DMS114 treated with DMSO at 0.1 percent for 48 hours (cell line): ENCODE data around the gene ZDHHC11B.
"Not testable (repeated sequence)": the region's sequence is repeated elsewhere in the genome, so short reads cannot be mapped to it uniquely, and the experiment has no call there.

Experiments
- DNase-seq: peaks from one replicate; lab custom pipeline; 2025; ENCODE audit not compliant: unreplicated experiment; lab: John Stamatoyannopoulos, UW

ZDHHC11B gene, protein sequence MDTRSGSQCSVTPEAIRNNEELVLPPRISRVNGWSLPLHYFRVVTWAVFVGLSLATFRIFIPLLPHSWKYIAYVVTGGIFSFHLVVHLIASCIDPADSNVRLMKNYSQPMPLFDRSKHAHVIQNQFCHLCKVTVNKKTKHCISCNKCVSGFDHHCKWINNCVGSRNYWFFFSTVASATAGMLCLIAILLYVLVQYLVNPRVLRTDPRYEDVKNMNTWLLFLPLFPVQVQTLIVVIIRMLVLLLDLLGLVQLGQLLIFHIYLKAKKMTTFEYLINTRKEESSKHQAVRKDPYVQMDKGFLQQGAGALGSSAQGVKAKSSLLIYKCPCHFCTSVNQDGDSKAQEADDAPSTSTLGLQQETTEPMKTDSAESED

GRCh38 chr5:784428-785177 is at the start of gene ZDHHC11B:
ZDHHC11B (minus strand) TSS chr5:784729; CDS start chr5:766919, 17,810 bp downstream.
- not testable (repeated sequence) for DNase-seq

DNA sequence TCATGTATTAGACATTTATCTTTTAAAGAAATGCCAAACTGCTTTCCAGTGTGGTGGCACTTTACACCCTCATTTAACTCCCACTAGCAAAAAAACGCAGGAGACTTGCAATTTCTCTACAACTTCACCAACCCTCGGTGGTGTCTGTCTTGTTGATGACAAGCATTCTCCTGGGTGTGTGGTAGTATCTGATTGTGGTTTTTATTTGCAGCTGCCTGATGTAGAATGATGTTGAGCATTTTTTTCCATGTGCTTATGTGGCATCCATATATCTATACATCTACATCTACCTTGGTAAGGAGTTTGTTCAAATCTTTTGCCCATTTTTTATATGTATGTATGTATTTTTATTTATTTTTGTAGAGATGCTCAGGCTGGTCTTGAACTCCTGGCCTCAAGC is 49.5 kb upstream of the ZDHHC11B start:
- DNase-seq = not testable (repeated sequence)

DNA sequence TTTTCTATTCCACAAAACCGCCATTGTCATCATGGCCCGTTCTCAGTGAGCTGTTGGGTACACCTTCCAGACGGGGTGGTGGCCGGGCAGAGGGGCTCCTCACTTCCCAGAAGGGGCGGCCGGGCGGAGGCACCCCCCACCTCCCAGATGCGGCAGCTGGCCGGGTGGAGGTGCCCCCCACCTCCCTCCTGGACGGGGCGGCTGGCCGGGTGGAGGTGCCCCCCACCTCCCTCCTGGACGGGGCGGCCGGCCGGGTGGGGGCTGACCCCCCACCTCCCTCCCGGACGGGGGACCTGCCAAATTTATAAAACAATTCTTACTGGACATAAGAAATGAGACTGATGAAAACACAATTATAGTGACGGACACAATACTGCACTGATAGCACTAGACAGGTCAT is 43.7 kb upstream of the ZDHHC11B start:
- not testable (repeated sequence) for DNase-seq

DNA sequence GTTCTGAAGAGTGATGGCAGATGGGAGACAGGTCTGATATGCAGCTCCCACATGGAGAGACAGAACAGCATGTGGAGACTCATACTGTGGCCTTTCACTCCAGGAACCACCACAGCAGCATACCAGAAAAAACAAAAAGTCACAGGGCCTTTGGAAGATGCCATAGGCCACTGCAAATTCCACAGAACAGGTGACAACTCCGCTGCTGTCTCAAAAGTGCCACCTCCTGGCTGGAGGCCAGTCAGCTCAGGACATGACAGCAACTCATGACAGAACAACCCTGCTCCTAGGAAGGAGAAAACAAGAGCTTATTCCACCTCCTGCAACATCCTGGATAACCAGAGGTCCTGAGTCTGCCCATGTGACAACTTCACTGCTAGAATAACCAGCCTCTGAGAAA is 41.0 kb upstream of the ZDHHC11B start:
- not testable (repeated sequence) for DNase-seq

- no peak for DNase-seq
Measured at GRCh38 chr5:821504-821903, 37.0 kb upstream of the ZDHHC11B start.

GRCh38 chr5:820245-820644 is 35.7 kb upstream of the ZDHHC11B start:
- no peak for DNase-seq

- DNase-seq = no peak
Measured at GRCh38 chr5:819078-819477, 34.5 kb upstream of the ZDHHC11B start.

DNA sequence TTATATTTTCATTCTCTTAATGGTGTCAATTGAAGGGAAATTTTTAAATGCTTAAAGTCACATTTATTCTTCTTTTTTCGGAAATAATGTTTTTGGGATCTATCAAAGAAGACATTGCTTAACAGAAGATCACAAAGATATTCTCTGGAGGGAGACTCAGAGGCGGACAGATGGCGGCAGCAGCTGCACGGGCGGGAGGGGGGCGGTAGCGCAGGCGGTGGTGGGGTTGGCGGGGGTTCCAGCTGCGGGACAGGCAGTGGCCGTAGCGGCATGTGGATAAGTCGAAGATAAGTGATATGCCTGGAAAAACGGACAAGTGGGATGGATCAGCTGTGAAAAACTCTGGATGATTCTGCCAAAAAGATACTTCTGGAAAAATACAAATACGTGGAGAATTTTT is 31.6 kb upstream of the ZDHHC11B start:
- DNase-seq = no peak

DNA sequence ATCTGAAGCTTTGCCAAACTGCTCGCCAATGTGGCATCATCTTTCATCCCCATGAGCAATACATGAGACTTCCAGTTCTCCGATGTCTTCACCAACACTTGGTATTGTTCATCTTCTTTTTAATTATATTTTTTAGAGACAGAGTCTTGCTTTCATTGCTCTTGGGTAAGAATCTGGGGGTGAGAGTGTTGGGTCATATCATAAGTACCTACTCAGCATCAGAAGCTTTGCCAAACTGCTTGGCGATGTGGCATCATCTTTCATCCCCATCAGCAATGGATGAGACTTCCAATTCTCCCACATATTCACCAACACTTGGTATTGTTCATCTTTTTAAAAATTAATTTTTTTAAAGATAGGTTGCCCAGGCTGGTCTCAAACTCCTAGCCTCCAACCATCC is 30.9 kb upstream of the ZDHHC11B start:
- DNase-seq = no peak

GRCh38 chr5:813575-813974 is 29.0 kb upstream of the ZDHHC11B start:
- not testable (repeated sequence) for DNase-seq

GRCh38 chr5:811384-811783 is 26.9 kb upstream of the ZDHHC11B start:
- not testable (repeated sequence) for DNase-seq

DNA sequence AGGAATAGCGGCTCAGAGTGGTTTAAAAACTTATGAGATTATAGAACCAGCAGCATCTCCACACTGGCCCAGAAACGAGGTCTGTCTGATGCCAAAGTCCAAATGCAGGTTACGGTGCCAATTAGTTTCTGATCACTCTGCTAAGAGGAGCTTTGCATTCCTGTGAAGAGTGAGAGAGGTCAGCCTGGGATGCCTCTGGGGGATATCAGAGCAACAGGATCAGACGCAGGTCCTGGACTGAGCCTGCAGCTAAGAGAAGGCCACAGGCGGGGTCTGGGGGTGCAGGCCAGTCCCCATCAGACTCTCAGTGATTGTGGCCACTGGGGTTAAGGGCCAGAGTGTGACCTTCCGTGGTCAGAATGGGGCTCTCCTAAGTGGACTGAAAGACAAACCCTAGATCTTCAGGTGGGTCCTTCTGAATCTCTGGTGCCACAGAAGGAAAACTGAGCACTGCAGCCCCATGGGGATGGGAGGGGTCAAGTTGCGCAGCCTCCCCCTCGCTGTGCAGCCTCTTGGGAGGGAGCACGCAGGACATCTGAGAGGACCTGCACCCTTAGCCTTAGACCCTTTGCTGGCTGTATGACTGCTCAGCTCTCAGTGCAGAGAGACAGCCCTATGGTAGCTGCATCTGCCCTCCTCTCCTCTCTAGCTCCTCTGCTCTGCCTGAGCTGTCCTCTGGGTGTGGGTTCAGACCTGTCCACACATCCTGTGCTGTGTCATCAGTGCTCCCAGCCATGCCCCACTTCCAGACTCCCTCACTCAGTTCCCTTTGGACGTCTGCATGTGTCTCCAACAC is 23.4 kb upstream of the ZDHHC11B start:
- DNase-seq = not testable (repeated sequence)

DNA sequence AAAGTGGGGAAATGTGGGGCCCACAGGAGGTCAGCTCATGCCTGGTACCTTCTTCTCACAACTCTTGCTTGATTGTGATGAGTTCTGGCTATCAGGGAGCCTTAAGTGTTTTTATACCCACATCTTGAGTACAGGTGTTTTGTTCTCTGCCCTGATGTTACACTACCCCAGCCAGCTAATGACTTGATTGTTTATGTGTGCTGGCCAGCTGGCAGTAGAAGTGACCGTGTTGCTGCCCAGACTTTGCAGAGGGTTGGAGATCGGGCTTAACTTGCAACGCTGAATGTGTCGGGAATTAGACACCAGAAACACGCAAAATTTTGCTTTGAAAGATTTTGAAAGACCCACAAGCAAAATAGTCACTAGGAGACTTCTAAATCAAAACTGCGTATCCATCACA is 16.9 kb upstream of the ZDHHC11B start:
- no peak for DNase-seq

DNA sequence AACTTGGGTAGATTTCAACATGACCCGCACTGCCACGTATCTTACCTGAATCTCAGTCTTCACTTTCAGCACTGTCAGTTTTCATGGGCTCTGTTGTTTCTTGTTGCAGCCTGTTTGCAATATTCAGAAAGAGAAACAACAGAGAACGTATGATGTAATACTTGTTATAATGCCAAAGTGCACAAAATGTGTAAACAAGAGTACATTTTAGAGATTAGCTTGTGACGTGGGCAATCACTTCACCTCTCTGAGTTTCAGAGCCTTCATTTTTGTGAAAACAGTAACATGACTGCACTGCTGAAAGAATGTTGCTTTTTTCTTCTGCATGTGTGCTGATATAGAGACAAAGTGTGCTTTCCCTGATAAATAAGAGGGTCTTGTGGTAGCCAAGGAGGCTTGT is 16.5 kb upstream of the ZDHHC11B start:
- DNase-seq = not testable (repeated sequence)

- DNase-seq = not testable (repeated sequence)
Measured at GRCh38 chr5:798505-799138, 14.1 kb upstream of the ZDHHC11B start.

DNA sequence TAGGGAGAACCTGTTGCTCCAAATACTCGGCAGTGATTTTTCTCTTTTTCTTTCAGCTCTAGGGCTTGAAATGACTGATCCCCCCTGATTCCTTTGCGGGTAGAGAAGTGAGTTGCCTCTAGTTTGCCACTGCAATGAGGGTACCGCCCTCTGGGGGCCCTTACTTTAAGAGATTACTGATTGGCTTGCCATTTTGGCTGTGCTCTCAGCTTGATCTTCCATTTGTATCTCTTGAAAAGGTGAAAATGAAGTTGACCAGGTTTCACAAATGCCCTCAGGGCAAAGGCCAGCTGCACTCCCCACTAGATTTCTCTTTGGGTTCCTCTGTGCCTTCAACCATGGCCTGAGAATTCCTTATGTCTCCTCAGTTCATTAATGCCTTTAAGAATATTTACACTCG is 13.5 kb upstream of the ZDHHC11B start:
- DNase-seq = not testable (repeated sequence)

GRCh38 chr5:795873-796272 is 11.3 kb upstream of the ZDHHC11B start:
- not testable (repeated sequence) for DNase-seq

GRCh38 chr5:794948-795347 is 10.4 kb upstream of the ZDHHC11B start:
- DNase-seq = not testable (repeated sequence)

- DNase-seq = not testable (repeated sequence)
Measured at GRCh38 chr5:788703-789102, 4.2 kb upstream of the ZDHHC11B start.

GRCh38 chr5:787857-788233 is 3.3 kb upstream of the ZDHHC11B start:
- not testable (repeated sequence) for DNase-seq
